ENCODE data around the gene FHL2. TPM values are rescaled to one million over a fixed set of nuclear protein-coding genes. Genes with fewer than 3 reads are reported as not detected.

Gene FHL2
- total and polyA plus RNA-seq, 12 donors = 437 to 2,354 (median 1,410) TPM

DNA sequence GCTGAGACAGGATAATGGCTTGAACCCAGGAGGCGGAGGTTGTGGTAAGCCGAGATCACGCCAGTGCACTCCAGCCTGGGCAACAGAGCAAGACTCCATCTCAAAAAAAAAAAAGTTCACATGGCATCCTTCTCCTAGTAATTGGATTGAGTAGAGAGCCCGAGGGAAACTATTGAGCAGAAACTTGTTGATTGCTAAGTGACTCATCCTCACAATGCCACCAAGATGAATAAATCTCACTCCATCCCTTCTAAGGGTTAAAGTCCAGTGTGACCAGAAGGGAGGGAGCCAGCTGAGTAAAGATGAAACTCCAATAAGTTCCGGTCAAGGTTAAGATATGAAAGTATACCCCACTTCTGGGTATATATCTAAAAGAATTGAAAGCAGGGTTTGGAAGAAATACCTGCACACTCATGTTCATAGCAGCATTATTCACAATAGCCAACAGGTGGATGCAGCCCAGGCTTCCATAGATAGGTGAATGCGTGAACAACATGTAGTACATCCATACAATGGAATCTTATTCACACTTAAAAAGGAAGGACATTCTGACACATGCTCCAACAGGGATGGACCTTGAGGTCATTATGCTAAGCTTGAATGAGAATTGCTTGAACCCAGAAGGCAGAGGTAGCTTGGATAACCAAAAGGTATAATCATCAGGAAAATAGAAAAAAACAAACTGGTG lies 13.0 kb upstream of the FHL2 start:
- intact Hi-C loops (cut with DNase I) = no loop called here
- Histone ChIP-seq H3K4me3 (no peak overlapping the region), H3K27me3 (no peaks in the 10 kb centered on the region), H3K36me3 (no peaks in the 10 kb centered on the region), H3K9me3 (no peaks in the 10 kb centered on the region), H3K4me1 (peaks cover 15 to 84% (median 41%) of the 10 kb centered on the region in 9 donors), H3K27ac (peak overlapping the region in 9 of 10 donors; percentile 14 to 87 (median 70))
- TF ChIP-seq CTCF (IDR thresholded peaks at IDR 0.05) = no peak
- ATAC-seq (no peak), DNase-seq (no peak)
- 53 to 68% methylated on average over 6 of the region's 6 CpGs for WGBS, 2 donors

- TF ChIP-seq CTCF (IDR thresholded peaks at IDR 0.05) = no peak
- Histone ChIP-seq H3K27me3 (no peaks in the 10 kb centered on the region), H3K4me3 (no peak overlapping the region), H3K27ac (peak overlapping the region in 9 of 10 donors; percentile 42 to 87 (median 66)), H3K36me3 (no peaks in the 10 kb centered on the region), H3K9me3 (no peaks in the 10 kb centered on the region), H3K4me1 (peaks cover 11 to 84% (median 51%) of the 10 kb centered on the region in 9 donors)
- 13 to 14% methylated on average over 4 of the region's 4 CpGs for WGBS, 2 donors
- peak in 7 of 8 donors; percentile 1 to 34 (median 4) for ATAC-seq
- intact Hi-C loops (cut with DNase I) = no loop called here
- no peak for DNase-seq
Observed at GRCh38 chr2:105410554-105410953, 11.7 kb upstream of the FHL2 start.

- TF ChIP-seq CTCF (IDR thresholded peaks at IDR 0.05) = no peak
- intact Hi-C loops (cut with DNase I) = no loop called here
- Histone ChIP-seq H3K9me3 (no peaks in the 10 kb centered on the region), H3K27ac (peak overlapping the region in 9 of 10 donors; percentile 42 to 87 (median 70)), H3K4me1 (peaks cover 11 to 84% (median 45%) of the 10 kb centered on the region in 9 donors), H3K27me3 (no peaks in the 10 kb centered on the region), H3K36me3 (no peaks in the 10 kb centered on the region), H3K4me3 (no peak overlapping the region)
- 27 to 30% methylated on average over 6 of the region's 6 CpGs for WGBS, 2 donors
- ATAC-seq (peak; percentile 55 to 81 (median 76)), DNase-seq (peak; percentile 65 to 87)
Observed at GRCh38 chr2:105409717-105410116, 10.9 kb upstream of the FHL2 start.

GRCh38 chr2:105407946-105408743 lies 9.3 kb upstream of the FHL2 start:
- DNase-seq = no peak
- TF ChIP-seq CTCF (IDR thresholded peaks at IDR 0.05) = no peak
- Histone ChIP-seq H3K9me3 (no peaks in the 10 kb centered on the region), H3K4me3 (no peak overlapping the region), H3K36me3 (no peaks in the 10 kb centered on the region), H3K27me3 (no peaks in the 10 kb centered on the region), H3K27ac (peak overlapping the region in 8 of 10 donors; percentile 49 to 87 (median 74)), H3K4me1 (peaks cover 17 to 87% (median 60%) of the 10 kb centered on the region in 9 donors)
- no peak for ATAC-seq
- 49 to 65% methylated on average over 7 of the region's 7 CpGs for WGBS, 2 donors
- intact Hi-C loops (cut with DNase I) = no loop called here

Data from heart right ventricle (tissue), 16 donors.